Fibroblast of skin of back (primary cell): ENCODE results near the gene PRDM11.

ENCODE experiments used
- DNase-seq: peaks from one replicate; pipeline ENCODE4 v3.0.0-alpha.2; 2013

Gene PRDM11

DNA sequence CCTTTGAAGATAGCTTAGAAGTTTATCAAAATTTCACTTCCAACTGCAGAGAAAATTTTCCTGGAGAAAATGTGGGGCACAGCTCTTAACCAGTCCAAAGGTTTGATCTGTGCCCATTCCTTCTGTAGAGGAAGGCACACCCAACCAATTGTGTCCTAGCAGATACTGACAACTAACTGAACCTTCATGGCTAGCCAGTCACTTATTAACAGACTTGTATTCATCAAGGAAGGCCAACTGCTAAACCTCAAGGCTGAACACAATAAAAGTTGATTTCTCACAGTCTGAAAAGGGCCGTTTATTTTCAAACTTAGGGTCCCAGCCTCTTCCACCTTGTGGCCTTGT, 120.2 kb downstream of the PRDM11 start:
- DNase-seq, result no peak

GRCh38 chr11:45267052-45267451, 120.6 kb downstream of the PRDM11 start:
- no peak for DNase-seq

GRCh38 chr11:45267652-45268299, 121.3 kb downstream of the PRDM11 start:
- DNase-seq, result no peak

DNA sequence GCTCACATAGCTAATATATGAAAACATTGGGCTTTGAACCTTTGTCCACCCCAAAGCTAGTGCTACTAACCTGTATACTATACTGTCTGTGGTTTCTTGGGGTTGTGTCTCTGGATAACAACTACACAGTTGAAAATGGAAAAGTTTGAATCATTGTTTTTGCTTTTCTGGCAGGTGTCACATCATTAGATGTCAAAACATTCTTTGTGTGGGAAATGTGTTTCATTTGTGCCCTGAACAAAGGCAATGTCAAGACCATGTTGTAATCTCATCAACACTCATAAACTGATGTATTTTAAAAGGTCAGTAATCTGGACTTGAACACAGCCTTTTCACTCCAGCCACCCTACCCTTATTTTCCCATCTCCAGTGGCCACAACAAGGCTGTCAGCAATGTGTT, 123.2 kb downstream of the PRDM11 start:
- no peak for DNase-seq

GRCh38 chr11:45270946-45271716, 124.7 kb downstream of the PRDM11 start:
- no peak for DNase-seq

DNA sequence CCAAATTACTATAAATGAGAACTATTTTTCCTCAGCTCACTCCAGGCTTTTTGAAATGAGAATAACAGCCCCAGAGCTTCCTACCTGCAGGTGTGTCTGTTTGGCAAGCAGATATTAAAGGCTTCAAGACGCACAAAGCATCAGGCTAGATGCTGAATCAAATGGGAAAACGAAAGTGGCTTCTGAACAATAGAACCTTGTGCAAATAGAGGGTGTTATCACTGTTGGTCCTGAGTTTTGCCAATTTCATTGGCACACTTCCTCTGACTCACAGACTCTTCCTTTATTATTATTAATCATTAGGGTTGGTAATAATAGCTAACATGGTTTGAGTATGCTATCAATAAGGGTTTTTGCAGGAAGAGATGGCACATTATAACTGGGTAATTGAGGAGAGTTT, 126.3 kb downstream of the PRDM11 start:
- DNase-seq, result no peak

DNA sequence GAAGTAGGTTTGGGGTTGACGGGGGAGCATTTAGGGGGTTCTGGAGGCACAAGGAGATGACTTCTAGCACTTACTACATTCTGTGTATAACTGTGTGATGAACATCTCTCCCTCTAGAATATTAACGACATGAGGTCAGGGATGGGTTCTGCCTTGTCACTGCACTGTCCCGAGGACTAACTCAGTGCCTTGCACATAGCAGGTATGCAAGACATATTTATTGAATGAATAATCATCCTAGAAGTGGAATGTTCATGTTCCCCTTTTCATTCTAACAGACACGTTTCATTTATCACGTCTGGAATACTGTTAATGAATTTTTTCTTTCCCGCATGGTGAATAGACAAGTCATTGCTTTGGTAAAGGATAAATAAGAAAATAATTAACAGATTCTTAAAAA, 127.1 kb downstream of the PRDM11 start:
- peak; percentile 29 for DNase-seq

GRCh38 chr11:45274206-45274605, 127.8 kb downstream of the PRDM11 start:
- DNase-seq, result peak; percentile 23

- peak; percentile 54 for DNase-seq
These were observed 129.4 kb downstream of the PRDM11 start for GRCh38 chr11:45275828-45276227.

DNA sequence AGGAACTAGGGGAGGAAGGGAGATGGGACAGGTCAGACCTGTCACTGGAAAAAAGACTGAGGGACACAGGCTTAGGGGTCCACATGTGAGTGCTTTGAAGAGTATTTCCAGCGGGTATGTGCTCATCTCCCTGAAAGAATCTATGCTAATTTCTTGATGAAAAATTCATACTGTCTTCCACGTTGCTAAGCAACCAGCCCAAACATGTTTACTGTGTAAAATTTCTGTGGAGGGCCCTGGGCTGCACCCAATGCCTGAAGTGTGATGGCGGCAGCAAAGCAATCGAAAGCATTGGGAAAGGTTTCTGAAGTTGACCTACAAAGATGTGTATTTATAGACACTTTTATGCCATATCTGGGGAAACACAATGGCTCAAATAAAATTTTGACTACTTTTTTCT, 132.3 kb downstream of the PRDM11 start:
- no peak for DNase-seq

DNA sequence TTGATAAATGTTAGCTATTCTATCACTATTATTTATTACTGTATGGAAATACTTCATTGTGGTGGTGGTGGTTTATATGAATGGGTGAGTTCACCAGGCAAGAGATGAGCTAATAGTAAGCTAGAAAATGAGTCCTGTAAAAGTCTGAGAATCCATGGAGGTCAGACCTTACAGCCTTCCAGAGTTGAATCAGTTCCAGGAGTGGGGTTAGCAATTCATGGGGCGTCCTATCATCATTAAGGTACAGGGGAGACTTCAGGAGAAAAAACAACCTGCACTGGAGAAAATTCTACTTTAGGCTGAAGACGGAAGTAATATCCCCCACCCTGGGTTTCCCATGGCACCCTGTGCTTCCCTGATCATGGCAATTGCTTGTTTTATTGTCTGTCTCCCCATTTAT, 133.2 kb downstream of the PRDM11 start:
- no peak for DNase-seq

GRCh38 chr11:45280449-45280848, 134.0 kb downstream of the PRDM11 start:
- peak; percentile 41 for DNase-seq

DNA sequence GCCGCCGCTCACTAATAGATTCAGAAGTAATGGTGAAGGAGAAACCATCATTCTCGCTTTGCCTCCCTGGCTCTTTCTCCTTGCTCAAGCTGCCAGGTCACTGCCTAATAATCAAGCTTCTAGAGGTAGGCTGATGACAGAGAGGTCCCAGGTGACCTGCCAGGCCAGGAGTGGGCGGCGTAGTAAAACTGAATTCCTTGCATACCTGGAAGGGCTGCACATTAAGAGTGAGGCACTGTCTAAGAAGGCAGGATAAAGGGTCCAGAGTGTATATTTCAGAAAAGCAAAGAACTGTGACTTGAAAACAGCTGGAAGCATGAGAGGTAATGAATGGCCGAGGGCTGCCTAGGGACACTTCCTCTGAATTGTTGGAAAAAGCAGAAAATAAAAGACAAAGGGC, 135.6 kb downstream of the PRDM11 start:
- no peak for DNase-seq
